KMS-11 (cell line): ENCODE measurements around the gene MGMT.

Source experiments
- H2AFZ ChIP-seq: fragments of 200-600 bp; sonication (generic); 2 replicates; pipeline ENCODE4 v1.6.1; 2016; ENCODE audit warnings: antibody characterized with exemption, mixed run types, low read depth
- H3K27ac ChIP-seq: fragments of 200-600 bp; sonication (generic); 2 replicates; pipeline ENCODE4 v1.6.1; 2016; ENCODE audit warnings: mild to moderate bottlenecking, mixed run types
- H3K27me3 ChIP-seq: fragments of 200-600 bp; sonication (generic); 2 replicates; pipeline ENCODE4 v1.6.1; 2017; ENCODE audit warnings: mild to moderate bottlenecking, low read depth, mixed run types, moderate library complexity; ENCODE audit not compliant: insufficient read depth
- H3K36me3 ChIP-seq: fragments of 200-600 bp; sonication (generic); 2 replicates; pipeline ENCODE4 v1.6.1; 2017; ENCODE audit warnings: mild to moderate bottlenecking, mixed run types; ENCODE audit not compliant: insufficient read depth
- H3K4me1 ChIP-seq: fragments of 200-600 bp; sonication (generic); 2 replicates; pipeline ENCODE4 v1.6.1; 2016; ENCODE audit warnings: mild to moderate bottlenecking, low read depth, mixed run types; ENCODE audit not compliant: poor library complexity, severe bottlenecking
- H3K4me2 ChIP-seq: fragments of 200-600 bp; sonication (generic); 2 replicates; pipeline ENCODE4 v1.7.0; 2016; ENCODE audit warnings: mild to moderate bottlenecking, mixed run types
- H3K4me3 ChIP-seq: fragments of 200-600 bp; sonication (generic); IDR thresholded peaks from 2 replicates; pipeline ENCODE4 v1.6.1; 2017; ENCODE audit warnings: low read depth, low read length, mixed read lengths; ENCODE audit not compliant: insufficient read depth
- H3K79me2 ChIP-seq: fragments of 200-600 bp; sonication (generic); 2 replicates; pipeline ENCODE4 v1.6.1; 2016; ENCODE audit warnings: low read depth, mixed run types; ENCODE audit not compliant: insufficient read depth
- H3K9ac ChIP-seq: fragments of 200-600 bp; sonication (generic); 2 replicates; pipeline ENCODE4 v1.6.1; 2016; ENCODE audit warnings: mild to moderate bottlenecking, mixed run types
- H4K20me1 ChIP-seq: fragments of 200-600 bp; sonication (generic); 2 replicates; pipeline ENCODE4 v1.6.1; 2016; ENCODE audit warnings: mild to moderate bottlenecking, mixed run types; ENCODE audit not compliant: insufficient read depth
- TF ChIP-seq, protein P1 (sequence below): fragments of 200-600 bp; sonication (generic); conservative IDR thresholded peaks from 2 replicates; pipeline ENCODE4 v1.6.1; 2017; ENCODE audit warnings: low read depth, mild to moderate bottlenecking, antibody characterized with exemption, low read length, moderate library complexity, mixed read lengths

MGMT gene

DNA sequence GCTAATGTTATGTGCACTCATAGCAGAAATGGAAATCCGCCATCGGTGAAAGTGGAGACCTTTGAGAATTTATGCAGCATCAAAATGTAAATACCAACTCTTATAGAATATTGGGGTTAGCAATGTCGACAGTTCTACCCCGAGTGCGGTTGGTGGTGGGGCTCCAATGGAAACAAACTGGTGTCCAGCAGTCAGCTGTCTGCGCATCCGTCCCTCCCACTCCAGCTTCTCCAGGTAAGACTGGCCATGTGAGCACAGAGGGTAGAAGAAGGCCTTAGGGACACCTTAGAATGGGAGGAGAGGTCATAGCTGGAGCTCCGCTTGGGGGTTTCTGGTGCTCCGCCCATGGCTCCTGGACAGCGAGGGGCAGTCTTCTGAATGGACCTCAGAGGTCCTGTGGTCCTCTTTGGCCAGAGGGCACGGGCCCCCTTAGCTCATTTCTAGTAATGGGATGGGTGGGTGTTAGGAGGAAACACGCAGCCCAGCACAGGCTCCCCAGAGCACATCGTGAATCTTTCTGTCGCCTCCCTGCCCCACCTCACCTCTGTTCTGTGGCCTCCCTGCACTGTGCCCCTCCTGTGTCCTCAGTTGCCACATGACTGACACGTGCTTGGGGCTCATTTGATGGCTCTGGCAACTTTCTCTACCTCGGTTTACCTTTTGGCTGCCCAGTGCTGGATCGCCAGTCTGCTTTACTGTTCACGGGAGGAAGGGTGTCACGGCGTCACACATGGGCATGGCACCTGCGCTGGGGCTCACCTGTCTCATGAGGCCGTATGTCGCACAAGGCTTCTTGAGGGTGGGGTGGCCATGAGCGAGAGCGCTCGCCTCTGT lies 50.0 kb downstream of the MGMT start:
- no peak overlapping the region for H3K4me2 ChIP-seq
- no peaks in the 10 kb centered on the region for H3K4me1 ChIP-seq
- no peaks in the 10 kb centered on the region for H3K79me2 ChIP-seq

DNA sequence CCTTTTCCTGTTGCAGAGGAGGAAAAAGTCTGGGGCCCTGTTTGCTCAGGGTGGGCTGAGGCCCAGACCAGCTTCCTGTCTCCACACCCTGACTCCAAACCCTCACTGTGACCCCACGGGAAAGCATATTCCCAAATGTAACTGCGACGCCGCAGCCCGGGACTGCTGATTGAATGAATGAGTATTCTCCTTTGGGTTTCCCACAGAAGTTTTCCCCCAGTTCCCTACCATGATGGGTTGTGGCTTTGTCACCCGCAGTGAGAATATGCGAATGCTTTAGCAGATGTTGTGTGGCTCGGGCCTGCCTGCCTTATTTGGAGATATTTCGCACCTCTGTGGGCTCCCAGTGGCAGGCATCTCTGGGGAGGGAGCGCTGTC lies 50.6 kb downstream of the MGMT start:
- Histone ChIP-seq H3K27me3 (no peaks in the 10 kb centered on the region), H3K9ac (no peak overlapping the region), H3K4me3 (no peak overlapping the region), H2AFZ (no peak overlapping the region), H4K20me1 (no peaks in the 10 kb centered on the region), H3K4me1 (no peaks in the 10 kb centered on the region), H3K4me2 (no peak overlapping the region), H3K36me3 (no peaks in the 10 kb centered on the region), H3K79me2 (no peaks in the 10 kb centered on the region), H3K27ac (no peak overlapping the region)
- TF ChIP-seq, protein P1, sequence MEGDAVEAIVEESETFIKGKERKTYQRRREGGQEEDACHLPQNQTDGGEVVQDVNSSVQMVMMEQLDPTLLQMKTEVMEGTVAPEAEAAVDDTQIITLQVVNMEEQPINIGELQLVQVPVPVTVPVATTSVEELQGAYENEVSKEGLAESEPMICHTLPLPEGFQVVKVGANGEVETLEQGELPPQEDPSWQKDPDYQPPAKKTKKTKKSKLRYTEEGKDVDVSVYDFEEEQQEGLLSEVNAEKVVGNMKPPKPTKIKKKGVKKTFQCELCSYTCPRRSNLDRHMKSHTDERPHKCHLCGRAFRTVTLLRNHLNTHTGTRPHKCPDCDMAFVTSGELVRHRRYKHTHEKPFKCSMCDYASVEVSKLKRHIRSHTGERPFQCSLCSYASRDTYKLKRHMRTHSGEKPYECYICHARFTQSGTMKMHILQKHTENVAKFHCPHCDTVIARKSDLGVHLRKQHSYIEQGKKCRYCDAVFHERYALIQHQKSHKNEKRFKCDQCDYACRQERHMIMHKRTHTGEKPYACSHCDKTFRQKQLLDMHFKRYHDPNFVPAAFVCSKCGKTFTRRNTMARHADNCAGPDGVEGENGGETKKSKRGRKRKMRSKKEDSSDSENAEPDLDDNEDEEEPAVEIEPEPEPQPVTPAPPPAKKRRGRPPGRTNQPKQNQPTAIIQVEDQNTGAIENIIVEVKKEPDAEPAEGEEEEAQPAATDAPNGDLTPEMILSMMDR: no peak

More for the DNA sequence above, 50.0 kb downstream of the MGMT start:
- Histone ChIP-seq H3K36me3 (no peaks in the 10 kb centered on the region), H4K20me1 (no peaks in the 10 kb centered on the region), H3K27me3 (no peaks in the 10 kb centered on the region), H2AFZ (no peak overlapping the region), H3K9ac (no peak overlapping the region), H3K4me3 (no peak overlapping the region), H3K27ac (no peak overlapping the region)
- TF ChIP-seq, protein P1: no peak

DNA sequence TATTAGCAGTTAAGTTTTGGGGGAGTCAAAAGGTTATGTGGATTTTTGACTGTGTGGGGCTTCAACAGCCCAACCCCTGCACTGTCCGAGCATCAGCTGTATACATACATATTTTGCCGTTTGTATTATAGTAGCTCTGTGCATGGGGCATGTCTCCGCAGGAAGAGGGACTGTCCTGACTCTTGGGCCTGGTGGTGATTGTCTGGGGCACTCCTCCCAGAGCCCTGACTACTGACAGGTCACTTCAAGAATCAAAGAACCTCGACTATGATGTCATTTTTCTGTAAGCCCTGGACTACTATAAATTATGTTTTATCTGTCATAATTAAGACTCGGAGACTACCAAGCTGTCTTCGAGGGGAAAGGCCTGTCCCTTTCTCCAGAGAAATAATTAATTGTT lies 51.8 kb downstream of the MGMT start:
- Histone ChIP-seq H3K9ac (no peak overlapping the region), H3K4me1 (no peaks in the 10 kb centered on the region), H3K27me3 (no peaks in the 10 kb centered on the region), H3K4me3 (no peak overlapping the region), H3K79me2 (no peaks in the 10 kb centered on the region), H3K36me3 (no peaks in the 10 kb centered on the region), H2AFZ (no peak overlapping the region), H4K20me1 (no peaks in the 10 kb centered on the region), H3K27ac (no peak overlapping the region), H3K4me2 (no peak overlapping the region)
- TF ChIP-seq, protein P1: no peak

DNA sequence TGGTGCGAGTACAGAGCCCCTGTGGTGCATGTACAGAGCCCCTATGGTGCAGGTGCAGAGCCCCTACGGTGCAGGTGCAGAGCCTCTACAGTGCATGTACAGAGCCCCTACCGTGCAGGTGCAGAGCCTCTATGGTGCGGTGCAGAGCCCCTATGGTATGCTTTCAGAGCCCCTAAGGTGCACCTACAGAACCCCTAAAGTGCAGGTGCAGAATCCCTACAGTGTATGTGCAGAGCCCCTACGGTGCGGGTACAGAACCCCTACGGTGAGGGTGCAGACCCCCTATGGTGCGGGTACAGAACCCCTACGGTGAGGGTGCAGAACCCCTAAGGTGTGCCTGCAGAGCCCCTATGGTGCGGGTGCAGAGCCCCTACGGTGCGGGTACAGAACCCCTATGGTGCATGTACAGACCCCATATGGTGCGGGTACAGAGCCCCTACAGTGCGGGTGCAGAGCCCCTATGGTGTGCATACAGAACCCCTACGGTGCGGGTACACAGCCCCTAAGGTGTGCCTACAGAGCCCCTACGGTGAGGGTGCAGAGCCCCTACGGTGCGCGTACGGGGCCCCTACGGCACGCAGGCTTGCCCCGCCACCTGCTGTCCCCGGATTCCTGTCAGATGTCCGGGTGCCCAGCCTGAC lies 53.5 kb downstream of the MGMT start:
- no peaks in the 10 kb centered on the region for H3K27me3 ChIP-seq
- H3K27ac ChIP-seq: no peak overlapping the region
- H3K79me2 ChIP-seq: no peaks in the 10 kb centered on the region
- H3K4me3 ChIP-seq: no peak overlapping the region
- TF ChIP-seq, protein P1: no peak
- no peaks in the 10 kb centered on the region for H3K36me3 ChIP-seq
- no peaks in the 10 kb centered on the region for H4K20me1 ChIP-seq
- H3K4me1 ChIP-seq: no peaks in the 10 kb centered on the region
- H3K4me2 ChIP-seq: no peak overlapping the region
- H2AFZ ChIP-seq: no peak overlapping the region
- H3K9ac ChIP-seq: no peak overlapping the region
